HG03097 (cell line): Measurements from ENCODE around the gene NAXE.
"Not testable (repeated sequence)": the region's sequence is repeated elsewhere in the genome, so short reads cannot be mapped to it uniquely, and the experiment has no call there.

Experiments
- ATAC-seq: cut with Tn5 transposase; IDR thresholded peaks from one replicate; pipeline ENCODE4 v1.9.1; 2021; ENCODE audit not compliant: unreplicated experiment, low FRiP score

The NAXE gene

GRCh38 chr1:156618853-156619581 lies 27.4 kb downstream of the NAXE start, which contains the start of gene HAPLN2:
HAPLN2 (plus strand) TSS chr1:156619415; CDS start chr1:156623491, 4,076 bp downstream.
- ATAC-seq, result no peak

DNA sequence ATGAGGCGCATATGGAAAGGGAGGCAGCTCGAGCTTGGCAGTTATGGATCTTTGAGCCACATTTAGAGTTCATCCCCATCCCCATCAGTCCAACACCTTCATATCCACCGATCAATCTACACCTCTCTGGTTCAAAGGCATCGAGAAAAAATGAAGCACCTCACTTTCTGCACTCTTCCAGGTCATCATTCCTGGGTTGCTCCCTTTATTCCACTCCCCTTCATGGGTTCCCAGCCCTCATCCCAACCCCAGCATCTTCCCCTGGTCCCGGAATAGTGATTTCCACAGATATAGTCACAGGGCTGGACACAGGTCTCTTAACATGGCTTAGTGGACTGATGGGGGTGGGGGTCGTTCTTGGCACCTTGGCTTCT lies 28.0 kb downstream of the NAXE start:
- ATAC-seq, result no peak

DNA sequence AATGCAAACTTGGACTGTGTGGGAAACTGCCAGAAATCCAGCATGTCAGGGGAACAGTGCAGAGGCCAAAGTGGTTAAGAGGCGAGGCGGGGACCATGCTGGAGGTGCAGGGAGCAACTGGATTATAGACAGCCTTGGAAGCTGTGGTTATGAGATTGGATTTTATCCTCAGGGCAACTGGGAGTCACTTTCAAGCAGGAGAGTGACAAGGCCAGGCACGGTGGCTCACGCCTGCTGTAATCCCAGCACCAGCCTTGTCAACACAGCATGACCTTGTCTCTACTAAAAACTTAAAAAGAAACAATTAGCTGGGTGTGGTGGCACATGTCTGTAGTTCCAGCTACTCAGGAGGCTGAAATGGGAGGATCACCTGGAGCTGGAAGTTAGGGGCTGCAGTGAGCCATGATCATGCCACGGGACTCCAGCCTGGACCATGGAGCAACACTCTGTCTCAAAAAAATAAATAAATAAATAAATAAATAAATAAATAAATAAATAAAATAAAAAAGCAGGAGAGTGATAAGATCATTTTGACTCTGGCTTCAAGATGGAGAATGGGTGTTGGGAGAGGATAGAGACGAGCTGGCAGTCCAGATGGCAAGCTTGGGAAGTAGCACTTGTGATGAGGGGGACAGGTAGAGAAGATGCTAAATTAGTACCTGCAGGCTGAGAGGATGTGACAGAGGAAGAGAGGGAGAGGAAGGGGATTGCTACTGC lies 31.2 kb downstream of the NAXE start:
- ATAC-seq, result no peak

GRCh38 chr1:156623946-156624813 lies 32.6 kb downstream of the NAXE start:
- ATAC-seq, result no peak

DNA sequence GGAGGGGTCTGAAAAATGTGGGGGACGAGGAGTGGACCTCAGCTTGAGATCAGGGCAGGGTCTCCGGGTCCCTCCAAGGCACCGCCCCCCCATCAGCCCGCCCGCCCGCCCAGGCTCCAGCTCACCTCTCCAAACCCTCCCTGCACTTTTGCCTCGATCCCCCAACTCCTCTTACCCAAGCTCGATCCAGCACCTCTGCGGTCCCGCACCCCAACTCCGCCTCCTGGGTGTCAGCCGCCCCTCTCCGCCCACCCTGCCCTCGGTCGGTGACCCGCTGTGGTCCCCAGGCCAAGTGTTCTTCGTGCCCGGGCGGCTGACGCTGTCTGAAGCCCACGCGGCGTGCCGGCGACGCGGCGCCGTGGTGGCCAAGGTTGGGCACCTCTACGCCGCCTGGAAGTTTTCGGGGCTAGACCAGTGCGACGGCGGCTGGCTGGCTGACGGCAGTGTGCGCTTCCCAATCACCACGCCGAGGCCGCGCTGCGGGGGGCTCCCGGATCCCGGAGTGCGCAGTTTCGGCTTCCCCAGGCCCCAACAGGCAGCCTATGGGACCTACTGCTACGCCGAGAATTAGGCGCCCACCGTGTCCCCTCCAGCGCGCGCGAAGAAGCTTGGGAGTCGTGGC lies 33.3 kb downstream of the NAXE start:
- ATAC-seq, result no peak

- no peak for ATAC-seq
Observed at GRCh38 chr1:156625436-156626078, 34.0 kb downstream of the NAXE start.

DNA sequence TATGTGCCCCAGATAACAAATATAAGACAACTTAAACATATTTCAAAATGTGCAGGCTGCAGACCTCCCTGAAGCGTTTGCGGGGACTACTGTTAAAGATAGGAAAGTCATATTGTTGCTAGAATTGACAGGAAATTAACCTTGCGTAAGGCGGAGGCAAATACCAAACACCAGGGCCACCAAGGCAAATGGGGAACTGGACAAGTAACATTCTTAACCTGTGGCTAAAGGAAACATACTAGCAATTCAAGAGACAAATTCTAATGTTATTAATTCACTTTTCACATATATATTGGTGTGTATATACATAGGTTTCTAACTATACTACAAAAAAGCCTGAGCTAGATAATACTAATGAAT lies 34.5 kb downstream of the NAXE start:
- ATAC-seq, result no peak

GRCh38 chr1:156627313-156627880 lies 35.8 kb downstream of the NAXE start:
- ATAC-seq, result no peak

- no peak for ATAC-seq
Observed at GRCh38 chr1:156629823-156630449, 38.4 kb downstream of the NAXE start.

- ATAC-seq, result not testable (repeated sequence)
Observed at GRCh38 chr1:156631152-156631551, 39.6 kb downstream of the NAXE start.

DNA sequence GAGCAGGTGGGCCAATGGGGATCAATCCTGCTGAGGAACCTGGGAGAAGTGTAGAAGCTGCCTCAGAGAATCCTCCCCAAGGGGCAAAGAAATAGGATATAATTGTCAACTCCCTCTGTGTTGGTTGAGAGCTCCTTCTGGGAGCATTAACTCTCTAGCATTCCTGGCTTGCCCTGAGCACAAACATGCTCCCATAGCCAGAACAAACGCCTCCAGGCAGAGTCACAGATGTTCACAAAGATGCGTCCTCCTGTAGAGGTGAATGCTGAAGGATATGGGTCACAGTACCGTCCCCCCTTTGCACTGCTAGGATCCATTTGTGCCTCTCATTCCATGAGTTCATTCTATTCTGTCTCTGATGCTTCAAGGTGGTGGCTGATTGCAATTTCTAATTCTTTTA lies 40.8 kb downstream of the NAXE start:
- no peak for ATAC-seq

DNA sequence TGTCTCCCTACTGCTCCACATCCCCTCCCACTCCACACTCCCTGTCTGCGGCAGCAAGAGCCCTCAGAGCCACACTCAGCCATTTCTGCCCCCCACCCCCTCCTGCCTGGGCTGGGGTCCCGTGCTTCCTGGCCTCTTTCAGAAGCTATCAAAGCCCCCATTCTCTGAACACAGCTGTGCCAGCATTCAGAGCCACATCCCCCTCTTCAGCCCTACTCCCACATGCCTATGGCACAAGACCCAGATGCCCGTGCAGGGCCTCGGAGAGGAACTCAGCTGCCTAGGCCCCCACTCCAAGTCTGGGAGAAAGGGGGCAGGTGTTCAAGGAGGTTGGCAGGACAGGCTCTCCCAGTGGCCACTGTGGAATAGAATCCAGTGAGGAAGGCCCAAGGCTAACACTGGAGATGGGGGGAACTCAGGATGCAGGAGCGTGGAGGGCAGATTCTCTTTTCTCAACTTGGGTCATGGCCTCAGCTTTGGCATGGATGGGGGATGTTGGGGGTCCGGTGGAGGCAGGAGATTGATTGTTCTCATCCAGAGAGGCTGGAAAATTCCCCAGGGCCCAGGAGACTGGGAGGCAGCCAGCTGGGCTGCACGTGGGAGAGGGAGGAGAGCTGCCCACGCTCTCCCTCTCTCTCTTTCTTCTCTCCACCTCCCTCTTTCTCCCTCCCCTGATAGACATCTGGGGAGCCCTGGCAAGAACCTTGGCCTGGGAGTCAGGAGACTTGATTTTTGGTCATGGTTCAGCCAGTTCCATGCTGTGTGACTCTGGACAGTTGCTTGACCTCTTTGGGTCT lies 46.8 kb downstream of the NAXE start:
- no peak for ATAC-seq

- no peak for ATAC-seq
Observed at GRCh38 chr1:156639601-156640101, 48.1 kb downstream of the NAXE start.

DNA sequence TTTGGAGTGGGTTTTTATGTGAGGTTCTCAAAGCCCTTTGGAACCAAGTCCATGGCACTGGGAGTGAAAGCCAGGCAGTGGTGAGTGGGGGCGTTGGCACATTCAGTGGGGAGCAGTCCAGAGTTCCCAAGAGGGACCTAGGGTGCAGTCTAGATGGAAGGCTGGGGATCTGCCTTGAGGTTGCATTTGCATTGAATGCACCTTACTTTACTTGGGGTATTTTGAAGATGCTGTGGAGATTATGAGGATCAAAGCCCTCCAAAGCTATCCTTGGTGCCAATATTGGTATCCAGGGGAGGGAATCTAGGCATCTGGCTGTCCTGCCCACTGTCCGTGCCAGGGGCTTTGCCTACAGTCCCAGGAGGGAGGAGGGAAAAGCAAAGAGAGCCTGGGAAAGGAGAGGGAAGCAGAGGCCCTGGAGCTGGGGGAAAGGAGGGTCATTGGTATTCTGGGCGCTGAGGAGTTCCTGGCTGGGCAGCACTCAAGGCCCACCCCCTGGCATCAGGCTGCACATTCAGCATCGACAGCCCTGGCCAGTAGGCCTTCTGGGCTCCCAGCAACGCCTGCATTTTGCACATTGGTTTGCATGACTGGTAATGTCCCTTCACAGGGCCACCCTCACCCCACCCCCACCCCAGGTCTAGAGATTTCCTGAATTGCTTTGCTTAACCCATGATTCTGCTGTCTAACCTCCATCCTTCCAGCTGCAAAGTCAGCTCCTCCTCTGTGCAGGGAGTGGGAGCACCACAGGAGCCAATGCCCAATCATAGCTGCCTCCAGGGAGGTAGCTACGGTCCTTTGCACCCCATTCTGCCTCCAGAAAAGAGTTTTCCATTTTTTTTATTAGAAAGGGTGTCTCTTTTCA lies 49.5 kb downstream of the NAXE start:
- no peak for ATAC-seq

DNA sequence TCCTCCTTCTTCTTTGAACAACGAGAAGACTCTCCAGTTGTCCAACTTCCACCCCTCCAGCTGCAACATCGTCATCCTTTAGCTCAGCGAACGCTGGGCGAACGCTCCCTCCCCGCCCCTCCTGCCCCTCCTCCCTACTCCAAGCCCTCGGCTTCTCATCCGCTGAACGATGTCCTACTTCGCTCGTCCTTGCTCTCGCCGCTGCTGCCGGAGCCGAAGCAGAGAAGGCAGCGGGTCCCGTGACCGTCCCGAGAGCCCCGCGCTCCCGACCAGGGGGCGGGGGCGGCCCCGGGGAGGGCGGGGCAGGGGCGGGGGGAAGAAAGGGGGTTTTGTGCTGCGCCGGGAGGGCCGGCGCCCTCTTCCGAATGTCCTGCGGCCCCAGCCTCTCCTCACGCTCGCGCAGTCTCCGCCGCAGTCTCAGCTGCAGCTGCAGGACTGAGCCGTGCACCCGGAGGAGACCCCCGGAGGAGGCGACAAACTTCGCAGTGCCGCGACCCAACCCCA lies 50.2 kb downstream of the NAXE start, which contains the start of gene BCAN:
BCAN (plus strand) TSS at position 357 of the 504 bp plus-strand sequence. CDS start 3,938 bp downstream, outside the sequence.
- no peak for ATAC-seq

- ATAC-seq, result no peak
Observed at GRCh38 chr1:156642265-156643048, 50.9 kb downstream of the NAXE start.
